Ascending aorta (tissue), 2 donors: ENCODE data around the gene LEMD2. TPM values are rescaled to one million over a fixed set of nuclear protein-coding genes. Genes with fewer than 3 reads are reported as not detected.

Experiments used
- DNase-seq, 2 donors: peaks; one replicate each; pipeline ENCODE4 v3.0.0-alpha.2; 2019; ENCODE audit warnings: low spot score in 2 of 2
- H3K27ac ChIP-seq, 2 donors: fragments of 200-600 bp; sonication (generic); one replicate each; pipeline ENCODE4 v1.5.1; 2016 to 2017; ENCODE audit warnings: mild to moderate bottlenecking in 1 of 2
- H3K27me3 ChIP-seq: fragments of 200-600 bp; sonication (generic); one replicate; pipeline ENCODE4 v1.5.1; 2017
- H3K36me3 ChIP-seq, 2 donors: fragments of 200-600 bp; sonication (generic); one replicate each; pipeline ENCODE4 v1.5.1; 2016
- H3K4me1 ChIP-seq, 2 donors: fragments of 200-600 bp; sonication (generic); one replicate each; pipeline ENCODE4 v1.5.1; 2016 to 2017; ENCODE audit warnings: mild to moderate bottlenecking in 1 of 2
- H3K4me3 ChIP-seq, 2 donors: fragments of 200-600 bp; sonication (generic); one replicate each; pipeline ENCODE4 v1.5.1; 2016 to 2017; ENCODE audit warnings: mild to moderate bottlenecking in 1 of 2
- H3K9me3 ChIP-seq, 2 donors: fragments of 200-600 bp; sonication (generic); one replicate each; pipeline ENCODE4 v1.5.1; 2016
- intact Hi-C: fragments of 100-400 bp; cut with DNase I; formaldehyde crosslinking; loops from one replicate; pipeline ENCODE4 v1.15.1; 2023
- total RNA-seq: library from RNA; depleted of rRNA; stranded (reverse); fragments of >200 nt; gene quantifications from one replicate; pipeline ENCODE4 v1.1.0, GENCODE V29; 2016
- TF ChIP-seq, protein P1 (sequence below), 3 experiments: fragments of 200-600 bp in 2 of 3; fragments of 450-650 bp in 1 of 3; sonication (generic) in 2 of 3; IDR thresholded peaks; one replicate each; pipeline ENCODE4 v1.5.1; 2016 to 2019; ENCODE audit warnings: antibody characterized with exemption in 3 of 3, mild to moderate bottlenecking in 1 of 3, moderate library complexity in 1 of 3

The LEMD2 gene
- total RNA-seq, 1 donor from 2014 or later = 104 TPM

DNA sequence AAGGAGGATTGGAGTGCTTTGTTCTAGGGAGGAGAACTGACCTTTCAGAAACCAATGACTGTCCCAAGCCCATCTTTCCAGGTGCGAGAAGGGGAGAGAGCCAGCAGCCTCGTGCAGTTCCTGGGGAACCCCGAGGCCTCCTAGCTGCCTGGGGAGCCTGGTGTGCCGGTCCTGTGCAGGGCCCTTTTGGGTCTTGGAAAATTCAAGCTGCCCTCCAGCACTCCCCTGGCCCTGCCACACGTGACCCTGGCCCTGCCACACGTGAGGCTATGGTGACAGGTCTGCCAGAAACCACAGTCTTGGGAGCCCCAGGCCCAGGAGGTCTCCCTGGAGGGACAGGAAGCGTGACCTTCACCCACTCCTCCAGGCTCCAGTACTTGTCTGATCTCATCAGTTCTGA, 57.9 kb downstream of the LEMD2 start:
- H3K27me3 ChIP-seq = no peaks in the 10 kb centered on the region
- intact Hi-C loops = no loop called here
- TF ChIP-seq, protein P1, sequence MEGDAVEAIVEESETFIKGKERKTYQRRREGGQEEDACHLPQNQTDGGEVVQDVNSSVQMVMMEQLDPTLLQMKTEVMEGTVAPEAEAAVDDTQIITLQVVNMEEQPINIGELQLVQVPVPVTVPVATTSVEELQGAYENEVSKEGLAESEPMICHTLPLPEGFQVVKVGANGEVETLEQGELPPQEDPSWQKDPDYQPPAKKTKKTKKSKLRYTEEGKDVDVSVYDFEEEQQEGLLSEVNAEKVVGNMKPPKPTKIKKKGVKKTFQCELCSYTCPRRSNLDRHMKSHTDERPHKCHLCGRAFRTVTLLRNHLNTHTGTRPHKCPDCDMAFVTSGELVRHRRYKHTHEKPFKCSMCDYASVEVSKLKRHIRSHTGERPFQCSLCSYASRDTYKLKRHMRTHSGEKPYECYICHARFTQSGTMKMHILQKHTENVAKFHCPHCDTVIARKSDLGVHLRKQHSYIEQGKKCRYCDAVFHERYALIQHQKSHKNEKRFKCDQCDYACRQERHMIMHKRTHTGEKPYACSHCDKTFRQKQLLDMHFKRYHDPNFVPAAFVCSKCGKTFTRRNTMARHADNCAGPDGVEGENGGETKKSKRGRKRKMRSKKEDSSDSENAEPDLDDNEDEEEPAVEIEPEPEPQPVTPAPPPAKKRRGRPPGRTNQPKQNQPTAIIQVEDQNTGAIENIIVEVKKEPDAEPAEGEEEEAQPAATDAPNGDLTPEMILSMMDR (IDR thresholded peaks at IDR 0.05) = no peak
- no peaks in the 10 kb centered on the region for H3K36me3 ChIP-seq
- DNase-seq = no peak
- no peaks in the 10 kb centered on the region for H3K9me3 ChIP-seq
- H3K4me3 ChIP-seq = no peak overlapping the region
- H3K27ac ChIP-seq = no peak overlapping the region
- H3K4me1 ChIP-seq = no peaks in the 10 kb centered on the region

DNA sequence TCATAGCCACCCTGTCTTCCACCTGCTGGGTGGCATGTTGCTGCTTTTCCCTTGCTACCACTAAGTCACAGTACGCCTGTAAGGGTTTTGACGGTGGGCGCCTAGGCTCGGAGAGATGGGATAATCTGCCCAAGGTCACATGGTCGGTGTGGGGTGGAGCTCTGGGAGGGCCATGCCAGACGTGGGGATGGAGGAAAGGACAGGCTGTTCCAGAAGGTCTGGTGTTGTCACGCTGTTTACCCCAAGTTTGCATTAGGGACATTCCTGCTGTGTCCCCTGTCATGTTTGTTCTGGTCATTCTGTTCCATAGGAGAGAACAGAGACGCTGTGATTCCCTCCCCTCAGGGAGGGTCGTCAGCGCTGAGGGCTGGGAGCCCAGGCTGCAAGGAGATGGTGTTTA, 58.3 kb downstream of the LEMD2 start:
- TF ChIP-seq, protein P1 (IDR thresholded peaks at IDR 0.05) = no peak

DNA sequence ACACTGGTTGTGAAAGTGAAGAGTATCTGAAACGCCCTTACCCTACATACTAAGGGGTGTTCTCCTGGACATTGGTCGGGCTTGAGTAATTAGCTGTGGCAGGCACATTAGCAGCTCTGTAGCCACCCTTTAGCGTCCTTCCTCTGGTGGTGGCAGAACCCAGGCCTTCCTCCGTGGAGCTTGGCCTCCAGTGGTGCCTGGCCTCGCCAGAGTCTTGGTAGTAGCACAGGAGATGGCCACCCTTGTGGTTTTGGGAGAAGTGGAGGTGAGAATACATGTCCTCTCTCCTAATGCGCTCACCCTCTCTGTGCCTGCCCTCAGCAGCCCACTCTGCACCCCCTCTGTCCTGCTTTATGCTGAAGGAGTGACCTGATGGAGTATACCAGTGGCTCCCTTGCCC, 59.9 kb downstream of the LEMD2 start:
- H3K9me3 ChIP-seq = no peaks in the 10 kb centered on the region
- no peak overlapping the region for H3K4me3 ChIP-seq
- H3K36me3 ChIP-seq = no peaks in the 10 kb centered on the region
- no peaks in the 10 kb centered on the region for H3K27me3 ChIP-seq
- no peak overlapping the region for H3K27ac ChIP-seq
- intact Hi-C loops = no loop called here
- no peak for DNase-seq
- H3K4me1 ChIP-seq = no peaks in the 10 kb centered on the region
- TF ChIP-seq, protein P1 (IDR thresholded peaks at IDR 0.05) = no peak

More for the DNA sequence above, 58.3 kb downstream of the LEMD2 start:
- H3K36me3 ChIP-seq = no peaks in the 10 kb centered on the region
- H3K4me1 ChIP-seq = no peaks in the 10 kb centered on the region
- no peak overlapping the region for H3K27ac ChIP-seq
- H3K27me3 ChIP-seq = no peaks in the 10 kb centered on the region
- no peaks in the 10 kb centered on the region for H3K9me3 ChIP-seq
- DNase-seq = no peak
- intact Hi-C loops = no loop called here
- no peak overlapping the region for H3K4me3 ChIP-seq

DNA sequence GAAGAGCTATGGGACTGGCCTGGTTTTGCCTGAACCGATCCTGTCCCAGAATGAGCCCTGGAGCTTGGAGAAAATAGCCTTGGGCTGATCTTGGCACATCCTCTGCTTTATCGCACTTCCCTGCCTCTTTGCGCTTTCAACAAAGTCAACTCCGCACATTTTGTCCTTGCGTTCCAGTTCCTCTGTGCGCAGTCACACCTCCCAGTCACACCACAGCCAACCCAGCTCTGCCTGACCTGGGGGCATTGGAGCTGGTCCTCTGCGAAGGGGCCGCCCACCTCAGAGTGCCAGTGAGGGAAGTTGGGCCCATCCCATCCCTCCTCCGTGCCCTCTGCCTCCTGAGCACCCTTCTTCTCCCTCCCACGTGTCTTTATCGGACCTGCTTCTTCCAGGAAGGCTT, 60.5 kb downstream of the LEMD2 start:
- Histone ChIP-seq H3K4me1 (no peaks in the 10 kb centered on the region), H3K27me3 (no peaks in the 10 kb centered on the region), H3K4me3 (no peak overlapping the region), H3K27ac (no peak overlapping the region), H3K36me3 (no peaks in the 10 kb centered on the region), H3K9me3 (no peaks in the 10 kb centered on the region)
- TF ChIP-seq, protein P1 (IDR thresholded peaks at IDR 0.05) = no peak
- intact Hi-C loops = no loop called here
- no peak for DNase-seq

DNA sequence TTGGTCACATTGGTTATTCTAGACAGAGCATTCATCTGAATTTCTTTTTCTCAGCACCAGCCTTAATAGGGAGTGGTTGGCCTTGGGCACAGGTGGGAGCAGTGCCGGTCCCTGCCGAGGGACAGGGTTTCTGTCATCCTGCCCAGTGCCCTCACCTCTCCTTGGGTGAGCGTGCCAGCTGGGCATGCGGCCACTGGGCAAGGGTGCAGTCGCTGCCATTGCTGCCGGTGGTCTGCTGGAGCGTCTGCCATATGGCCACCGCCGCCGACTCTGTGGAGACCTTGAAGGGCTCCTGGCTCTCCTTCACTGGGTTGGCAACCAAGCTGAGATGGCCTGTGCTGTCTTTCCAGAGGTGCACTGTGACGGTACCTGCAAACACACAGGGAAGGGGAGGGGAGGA, 61.0 kb downstream of the LEMD2 start:
- H3K4me1 ChIP-seq = no peaks in the 10 kb centered on the region
- no peak overlapping the region for H3K4me3 ChIP-seq
- intact Hi-C loops = no loop called here
- no peak overlapping the region for H3K27ac ChIP-seq
- no peak for DNase-seq
- H3K27me3 ChIP-seq = no peaks in the 10 kb centered on the region
- TF ChIP-seq, protein P1 (IDR thresholded peaks at IDR 0.05) = no peak
- H3K9me3 ChIP-seq = no peaks in the 10 kb centered on the region
- H3K36me3 ChIP-seq = no peaks in the 10 kb centered on the region

DNA sequence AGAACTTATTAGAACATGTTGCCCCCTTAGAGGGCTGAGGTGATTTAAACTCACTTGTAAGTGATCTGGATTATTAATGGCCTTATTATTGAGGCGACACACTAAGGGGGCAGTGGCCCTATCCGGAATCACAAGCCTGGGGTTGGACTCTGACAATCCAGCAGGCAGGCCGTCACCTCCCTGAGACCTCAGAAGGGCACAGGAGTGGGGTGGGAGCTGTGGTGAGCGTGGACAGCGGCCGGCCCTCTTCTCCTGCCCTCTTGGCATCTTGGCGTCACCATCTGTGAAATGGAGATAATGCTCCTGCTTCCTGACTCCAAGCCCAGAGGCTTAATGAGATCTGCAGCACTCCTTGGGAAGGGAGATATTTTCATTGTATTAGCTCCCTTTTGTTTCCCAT, 61.8 kb downstream of the LEMD2 start:
- H3K9me3 ChIP-seq = no peaks in the 10 kb centered on the region
- DNase-seq = no peak
- TF ChIP-seq, protein P1 (IDR thresholded peaks at IDR 0.05) = no peak
- H3K4me1 ChIP-seq = no peaks in the 10 kb centered on the region
- no peak overlapping the region for H3K27ac ChIP-seq
- no peak overlapping the region for H3K4me3 ChIP-seq
- intact Hi-C loops = no loop called here
- no peaks in the 10 kb centered on the region for H3K27me3 ChIP-seq
- H3K36me3 ChIP-seq = no peaks in the 10 kb centered on the region
